HG02678 (cell line): ENCODE results near the gene OR52H1.

Experiments
- ATAC-seq: cut with Tn5 transposase; IDR thresholded peaks from one replicate; pipeline ENCODE4 v1.9.1; 2021; ENCODE audit warnings: mild to moderate bottlenecking, moderate library complexity; ENCODE audit not compliant: unreplicated experiment

The OR52H1 gene

GRCh38 chr11:5534046-5534445 is 14.3 kb downstream of the OR52H1 start:
- no peak for ATAC-seq

- no peak for ATAC-seq
These were observed 17.1 kb downstream of the OR52H1 start for GRCh38 chr11:5531053-5531831.

GRCh38 chr11:5528495-5528894 is 19.8 kb downstream of the OR52H1 start:
- ATAC-seq = no peak

GRCh38 chr11:5527716-5528115 is 20.6 kb downstream of the OR52H1 start:
- no peak for ATAC-seq

GRCh38 chr11:5524756-5525155 is 23.6 kb downstream of the OR52H1 start:
- no peak for ATAC-seq

GRCh38 chr11:5522308-5522707 is 26.0 kb downstream of the OR52H1 start:
- no peak for ATAC-seq

GRCh38 chr11:5521540-5521939 is 26.8 kb downstream of the OR52H1 start:
- ATAC-seq = no peak

GRCh38 chr11:5516599-5516998 is 31.7 kb downstream of the OR52H1 start, which contains the start of gene UBQLNL:
Gene UBQLNL, minus strand, starts transcription at chr11:5516699. Its CDS starts 258 bp downstream, at chr11:5516441.
- no peak for ATAC-seq

GRCh38 chr11:5514841-5515240 is 33.5 kb downstream of the OR52H1 start:
- ATAC-seq = no peak

- no peak for ATAC-seq
These were observed 38.5 kb downstream of the OR52H1 start, which contains the start of gene UBQLN3 for GRCh38 chr11:5509803-5510202. Gene UBQLN3, minus strand, starts transcription at chr11:5509957. Its CDS starts 399 bp downstream, at chr11:5509558.

- ATAC-seq = no peak
These were observed 39.7 kb downstream of the OR52H1 start for GRCh38 chr11:5508605-5509004.

- ATAC-seq = no peak
These were observed 40.4 kb downstream of the OR52H1 start for GRCh38 chr11:5507933-5508305.

GRCh38 chr11:5507177-5507932 is 41.0 kb downstream of the OR52H1 start:
- ATAC-seq = no peak

- ATAC-seq = no peak
These were observed 42.8 kb downstream of the OR52H1 start for GRCh38 chr11:5505363-5506048.

GRCh38 chr11:5504403-5504921 is 43.9 kb downstream of the OR52H1 start:
- no peak for ATAC-seq

GRCh38 chr11:5500393-5500801 is 47.9 kb downstream of the OR52H1 start:
- no peak for ATAC-seq

- no peak for ATAC-seq
These were observed 48.7 kb downstream of the OR52H1 start for GRCh38 chr11:5499671-5500070.
